HFFc6 (cell line): Measurements from ENCODE around the gene CNTNAP5. TPM values are rescaled to one million over a fixed set of nuclear protein-coding genes. Genes with fewer than 3 reads are reported as not detected.

Experiments
- DNase-seq: peaks from one replicate; pipeline ENCODE4 v3.0.0-alpha.2; 2018
- H3K27ac Mint-ChIP-seq: 2 replicates; pipeline ENCODE4 v1.8.0; 2020; ENCODE audit warnings: mild to moderate bottlenecking, mixed read lengths
- H3K27me3 Mint-ChIP-seq: 2 replicates; pipeline ENCODE4 v1.8.0; 2021; ENCODE audit warnings: mild to moderate bottlenecking, moderate library complexity, mixed read lengths; ENCODE audit not compliant: insufficient read depth
- H3K36me3 Mint-ChIP-seq: 2 replicates; pipeline ENCODE4 v1.8.0; 2021; ENCODE audit warnings: low read depth, mixed read lengths
- H3K4me1 Mint-ChIP-seq: 2 replicates; pipeline ENCODE4 v1.8.0; 2020; ENCODE audit warnings: low read depth, mixed read lengths
- H3K4me3 Mint-ChIP-seq: 2 replicates; pipeline ENCODE4 v1.8.0; 2020; ENCODE audit warnings: mild to moderate bottlenecking, moderate library complexity, mixed read lengths
- H3K9me3 Mint-ChIP-seq: 2 replicates; pipeline ENCODE4 v1.8.0; 2020; ENCODE audit warnings: mild to moderate bottlenecking, mixed read lengths
- total RNA-seq, 6 experiments: library from RNA; stranded (reverse); fragmentation: NEBNext Ultra II Directional; extraction: Animal tissue kit (Norgen Biotek cat#: 25700); gene quantifications; 2 replicates in 1 of 6; 3 replicates in 5 of 6; pipeline ENCODE4 v1.2.3, GENCODE V29; 2021
- TF ChIP-seq, protein P1 (sequence below): fragments of 200-600 bp; sonication (generic); IDR thresholded peaks from 2 replicates; pipeline ENCODE4 v1.5.0; 2021; ENCODE audit warnings: antibody characterized with exemption, mild to moderate bottlenecking

The CNTNAP5 gene
- total RNA-seq, 6 experiments from 2014 or later: not detected

DNA sequence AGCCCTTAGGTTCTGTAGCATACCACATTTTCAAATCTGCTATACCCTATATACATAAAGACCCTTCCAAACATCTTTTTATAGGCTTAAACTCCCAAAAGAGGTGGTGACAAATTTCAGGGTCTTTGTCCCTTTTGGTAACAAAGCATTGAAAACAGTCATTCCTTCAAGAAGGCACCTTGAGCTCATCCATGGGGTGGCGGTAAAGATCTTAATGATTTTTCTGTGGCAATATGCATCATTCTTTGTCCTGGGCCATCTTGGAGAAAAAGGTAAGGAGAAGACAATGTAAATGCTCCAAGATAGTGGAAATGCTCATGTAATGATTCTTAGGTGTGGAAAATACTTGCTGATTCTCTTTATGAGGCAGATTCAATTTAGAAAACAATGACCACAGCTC lies 890.5 kb downstream of the CNTNAP5 start:
- DNase-seq: no peak
- TF ChIP-seq, protein P1, sequence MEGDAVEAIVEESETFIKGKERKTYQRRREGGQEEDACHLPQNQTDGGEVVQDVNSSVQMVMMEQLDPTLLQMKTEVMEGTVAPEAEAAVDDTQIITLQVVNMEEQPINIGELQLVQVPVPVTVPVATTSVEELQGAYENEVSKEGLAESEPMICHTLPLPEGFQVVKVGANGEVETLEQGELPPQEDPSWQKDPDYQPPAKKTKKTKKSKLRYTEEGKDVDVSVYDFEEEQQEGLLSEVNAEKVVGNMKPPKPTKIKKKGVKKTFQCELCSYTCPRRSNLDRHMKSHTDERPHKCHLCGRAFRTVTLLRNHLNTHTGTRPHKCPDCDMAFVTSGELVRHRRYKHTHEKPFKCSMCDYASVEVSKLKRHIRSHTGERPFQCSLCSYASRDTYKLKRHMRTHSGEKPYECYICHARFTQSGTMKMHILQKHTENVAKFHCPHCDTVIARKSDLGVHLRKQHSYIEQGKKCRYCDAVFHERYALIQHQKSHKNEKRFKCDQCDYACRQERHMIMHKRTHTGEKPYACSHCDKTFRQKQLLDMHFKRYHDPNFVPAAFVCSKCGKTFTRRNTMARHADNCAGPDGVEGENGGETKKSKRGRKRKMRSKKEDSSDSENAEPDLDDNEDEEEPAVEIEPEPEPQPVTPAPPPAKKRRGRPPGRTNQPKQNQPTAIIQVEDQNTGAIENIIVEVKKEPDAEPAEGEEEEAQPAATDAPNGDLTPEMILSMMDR: no peak
- peaks cover 2% of the 10 kb centered on the region; the same call in 1 of the 2 replicates for H3K27me3 Mint-ChIP-seq
- H3K36me3 Mint-ChIP-seq: peaks cover 5% of the 10 kb centered on the region
- no peak overlapping the region for H3K27ac Mint-ChIP-seq
- H3K4me1 Mint-ChIP-seq: no peaks in the 10 kb centered on the region
- H3K4me3 Mint-ChIP-seq: no peak overlapping the region
- peaks cover 44% of the 10 kb centered on the region for H3K9me3 Mint-ChIP-seq

DNA sequence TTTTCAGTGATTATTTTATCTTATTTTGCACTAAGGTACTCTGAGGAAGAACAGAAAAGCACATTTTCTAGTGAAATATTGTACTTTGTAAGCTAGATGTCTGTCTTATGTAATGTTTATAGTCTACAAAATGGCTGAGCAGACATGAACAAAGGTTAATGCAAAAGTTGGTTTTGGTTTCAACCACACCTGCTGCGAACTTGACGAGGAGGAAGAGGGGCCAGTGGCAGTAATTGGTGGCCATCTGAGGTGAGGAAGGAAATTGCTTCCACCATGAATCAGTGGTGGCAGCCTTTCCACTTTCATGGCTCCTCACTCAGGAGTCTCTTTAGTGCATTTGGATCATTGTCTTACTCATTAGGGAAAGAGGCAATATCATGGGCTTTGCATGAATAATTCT lies 894.2 kb downstream of the CNTNAP5 start:
- peaks cover 5% of the 10 kb centered on the region for H3K36me3 Mint-ChIP-seq
- H3K27ac Mint-ChIP-seq: no peak overlapping the region
- no peak overlapping the region for H3K4me3 Mint-ChIP-seq
- DNase-seq: no peak
- H3K27me3 Mint-ChIP-seq: peaks cover 2% of the 10 kb centered on the region; the same call in 1 of the 2 replicates
- H3K9me3 Mint-ChIP-seq: peaks cover 58% of the 10 kb centered on the region
- H3K4me1 Mint-ChIP-seq: no peaks in the 10 kb centered on the region
- TF ChIP-seq, protein P1: no peak

DNA sequence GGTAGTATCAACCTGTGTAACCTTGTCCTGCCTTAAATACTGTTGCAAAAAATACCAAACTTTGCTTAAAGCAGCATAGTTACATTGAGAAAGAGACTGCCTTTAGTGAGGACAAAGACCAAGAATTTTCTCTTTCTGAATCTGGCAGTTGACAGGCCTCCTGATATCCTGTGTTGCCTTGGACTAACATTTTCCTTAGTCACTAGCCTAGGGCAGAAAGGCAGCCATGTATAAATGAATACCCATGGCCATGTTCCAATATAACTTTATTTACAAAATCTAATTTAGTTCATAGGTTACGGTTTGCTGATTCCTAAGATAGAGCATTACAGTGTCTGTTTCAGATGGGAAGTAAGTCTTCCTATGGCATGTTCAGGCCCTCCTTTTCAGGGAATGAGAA lies 895.4 kb downstream of the CNTNAP5 start:
- Mint-ChIP-seq H3K4me3 (no peak overlapping the region), H3K27ac (no peak overlapping the region), H3K36me3 (peaks cover 5% of the 10 kb centered on the region), H3K27me3 (peaks cover 2% of the 10 kb centered on the region; the same call in 1 of the 2 replicates), H3K4me1 (no peaks in the 10 kb centered on the region), H3K9me3 (peaks cover 56% of the 10 kb centered on the region)
- DNase-seq: no peak
- TF ChIP-seq, protein P1: no peak

DNA sequence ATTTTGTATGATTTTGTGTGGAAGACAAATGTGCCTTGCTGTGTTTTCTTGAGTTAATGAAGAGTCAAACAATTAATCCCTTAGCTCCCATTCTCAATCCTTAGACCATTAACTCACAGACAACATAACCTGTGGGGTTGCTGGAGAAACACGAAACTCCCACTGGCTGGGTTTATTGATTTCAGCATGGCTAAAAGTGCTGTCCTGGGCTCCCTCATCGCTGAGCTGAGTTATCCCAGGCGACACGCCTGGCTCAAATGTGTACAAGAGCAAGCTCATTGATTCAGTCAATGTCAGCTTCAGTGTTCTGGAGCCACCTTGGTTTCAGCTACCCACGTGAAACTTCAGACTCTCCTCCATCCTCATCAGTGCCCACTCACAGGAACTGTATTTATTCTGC lies 896.1 kb downstream of the CNTNAP5 start:
- Mint-ChIP-seq H3K27me3 (peaks cover 2% of the 10 kb centered on the region; the same call in 1 of the 2 replicates), H3K9me3 (peaks cover 63% of the 10 kb centered on the region), H3K4me3 (no peak overlapping the region), H3K27ac (no peak overlapping the region), H3K36me3 (peaks cover 5% of the 10 kb centered on the region), H3K4me1 (no peaks in the 10 kb centered on the region)
- TF ChIP-seq, protein P1: no peak
- no peak for DNase-seq

DNA sequence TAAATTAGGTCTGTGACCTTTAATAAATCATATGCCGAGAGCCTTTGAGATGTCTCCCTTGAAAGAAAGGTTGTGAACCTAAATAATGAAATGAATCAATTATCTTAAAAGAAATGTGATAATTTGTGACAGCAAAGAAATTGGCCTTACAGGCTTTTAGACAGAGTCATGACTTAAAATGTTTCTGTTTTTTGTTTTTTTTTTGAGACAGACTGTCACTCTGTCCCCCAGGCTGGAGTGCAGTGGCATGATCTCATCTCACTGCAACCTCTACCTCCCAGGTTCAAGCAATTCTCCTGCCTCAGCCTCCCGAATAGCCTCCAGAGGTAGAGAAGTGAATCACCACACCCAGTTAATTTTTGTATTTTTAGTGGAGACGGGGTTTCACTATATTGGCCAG lies 898.0 kb downstream of the CNTNAP5 start:
- DNase-seq: no peak
- Mint-ChIP-seq H3K4me3 (no peak overlapping the region), H3K27me3 (peaks cover under 1% of the 10 kb centered on the region; the same call in 1 of the 2 replicates), H3K27ac (no peak overlapping the region), H3K9me3 (peaks cover 61% of the 10 kb centered on the region), H3K4me1 (no peaks in the 10 kb centered on the region), H3K36me3 (peaks cover 3% of the 10 kb centered on the region)
- TF ChIP-seq, protein P1: no peak

DNA sequence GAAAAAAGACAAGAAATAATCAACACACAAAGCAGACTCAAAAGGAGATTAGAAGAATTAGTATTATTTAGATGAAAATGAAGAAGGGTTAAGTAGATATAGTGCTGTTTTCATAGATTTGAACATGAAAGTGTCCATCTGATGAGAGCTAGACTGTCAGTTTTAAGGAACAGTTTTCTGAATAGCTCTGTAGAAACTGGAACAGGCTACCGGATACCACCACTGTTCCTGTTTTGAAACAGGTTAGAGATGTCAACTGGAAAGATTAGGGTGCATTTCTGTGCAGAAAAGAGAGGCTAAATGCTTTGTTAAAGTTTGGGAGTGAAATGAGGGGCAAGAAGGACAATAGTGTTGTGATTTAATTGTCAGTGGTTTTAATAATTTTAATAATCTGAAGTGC lies 908.8 kb downstream of the CNTNAP5 start:
- H3K27ac Mint-ChIP-seq: no peak overlapping the region
- H3K4me3 Mint-ChIP-seq: no peak overlapping the region
- peaks cover 12% of the 10 kb centered on the region for H3K36me3 Mint-ChIP-seq
- no peak for DNase-seq
- H3K27me3 Mint-ChIP-seq: no peaks in the 10 kb centered on the region; the same call in 1 of the 2 replicates
- TF ChIP-seq, protein P1: no peak
- no peaks in the 10 kb centered on the region for H3K4me1 Mint-ChIP-seq
- peaks cover 61% of the 10 kb centered on the region for H3K9me3 Mint-ChIP-seq
